Fibroblast of lung (primary cell): ENCODE measurements around the gene TEX55. TPM values are rescaled to one million over a fixed set of nuclear protein-coding genes. Genes with fewer than 3 reads are reported as not detected.
"Not testable (repeated sequence)": the region's sequence is repeated elsewhere in the genome, so short reads cannot be mapped to it uniquely, and the experiment has no call there.

Experiments
- DNase-seq, 2 donors: peaks; one replicate each; pipeline versions ENCODE4 v3.0.0 to v3.0.0-alpha.2; 2010; ENCODE audit warnings: low read depth in 2 of 2
- H2AFZ ChIP-seq: 2 replicates; pipeline ENCODE4 v1.5.1; 2012; ENCODE audit warnings: low read length, control low read depth, inconsistent platforms
- H3K27ac ChIP-seq: 2 replicates; pipeline ENCODE4 v1.5.1; 2011; ENCODE audit warnings: low read length, control low read depth; ENCODE audit not compliant: insufficient read depth
- H3K27me3 ChIP-seq: 2 replicates; pipeline ENCODE4 v1.5.1; 2011; ENCODE audit warnings: mild to moderate bottlenecking, low read length; ENCODE audit not compliant: control insufficient read depth, insufficient read depth
- H3K36me3 ChIP-seq: 2 replicates; pipeline ENCODE4 v1.5.1; 2011; ENCODE audit warnings: low read length; ENCODE audit not compliant: control insufficient read depth, insufficient read depth
- H3K4me1 ChIP-seq: 2 replicates; pipeline ENCODE4 v1.5.1; 2011; ENCODE audit warnings: low read length; ENCODE audit not compliant: control insufficient read depth, insufficient read depth; ENCODE audit errors: extremely low read depth
- H3K4me2 ChIP-seq: 2 replicates; pipeline ENCODE4 v1.5.1; 2011; ENCODE audit warnings: low read length, control low read depth; ENCODE audit not compliant: insufficient read depth; ENCODE audit errors: extremely low read depth
- H3K4me3 ChIP-seq, 4 experiments: fragments of 200-600 bp in 1 of 4; sonication (generic) in 1 of 4; replicated peaks in 1 of 4; 2 replicates each; pipeline ENCODE4 v1.5.1; 2011 to 2016; ENCODE audit warnings: low read length in 4 of 4, low read depth in 3 of 4, mild to moderate bottlenecking in 3 of 4, control low read depth in 2 of 4, inconsistent platforms in 1 of 4, mixed read lengths in 1 of 4; ENCODE audit not compliant: insufficient read depth in 1 of 4; ENCODE audit errors: control extremely low read depth in 1 of 4
- H3K79me2 ChIP-seq: 2 replicates; pipeline ENCODE4 v1.5.1; 2012; ENCODE audit warnings: mild to moderate bottlenecking, low read length, inconsistent platforms; ENCODE audit not compliant: control insufficient read depth, insufficient read depth
- H3K9ac ChIP-seq: 2 replicates; pipeline ENCODE4 v1.5.1; 2011; ENCODE audit warnings: mild to moderate bottlenecking, low read length, control low read depth; ENCODE audit not compliant: insufficient read depth
- H3K9me3 ChIP-seq: 2 replicates; pipeline ENCODE4 v1.5.1; 2012; ENCODE audit warnings: low read depth, low read length; ENCODE audit not compliant: control insufficient read depth, insufficient read depth
- H4K20me1 ChIP-seq: 2 replicates; pipeline ENCODE4 v1.5.1; 2011; ENCODE audit warnings: low read length; ENCODE audit not compliant: control insufficient read depth, insufficient read depth; ENCODE audit errors: extremely low read depth
- CTCF ChIP-seq, 2 donors: IDR thresholded peaks in 1 of 2; conservative IDR thresholded peaks in 1 of 2; 1 replicate in 1 of 2; 2 replicates in 1 of 2; pipeline ENCODE4 v1.5.1; 2011 to 2012; ENCODE audit warnings: low read length in 2 of 2, control low read depth in 1 of 2, inconsistent platforms in 1 of 2, low read depth in 1 of 2, mild to moderate bottlenecking in 1 of 2
- EZH2 ChIP-seq: IDR thresholded peaks from 2 replicates; pipeline ENCODE4 v1.5.1; 2012; ENCODE audit warnings: low read length, control low read depth, mild to moderate bottlenecking; ENCODE audit errors: missing control alignments
- polyA plus RNA-seq, 2 donors: library from polyadenylated mRNA; depleted of rRNA in 1 of 2; stranded (reverse) in 1 of 2; unstranded in 1 of 2; fragments of >200 nt; gene quantifications; 2 replicates each; pipeline ENCODE4 v1.2.1, GENCODE V29; 2011 to 2012; ENCODE audit warnings: missing spikeins in 1 of 2
- total RNA-seq: library from RNA; depleted of rRNA; stranded (reverse); fragments of >200 nt; gene quantifications from 2 replicates; pipeline ENCODE4 v1.2.1, GENCODE V29; 2014

Gene TEX55
- total and polyA plus RNA-seq, 2 donors (not counting 1 experiment from before 2014, with no cell fraction given): not detected

- H3K27me3 ChIP-seq: no peaks in the 10 kb centered on the region
- no peaks in the 10 kb centered on the region for H3K79me2 ChIP-seq
- H2AFZ ChIP-seq: no peak overlapping the region
- no peak overlapping the region for H3K27ac ChIP-seq
- no peaks in the 10 kb centered on the region for H3K9me3 ChIP-seq
- H3K4me3 ChIP-seq: no peak overlapping the region
- TF ChIP-seq CTCF (conservative IDR thresholded peaks at IDR 0.05 in 1 of 2, IDR thresholded peaks at IDR 0.05 in 1 of 2; ENCODE audit: low read depth in 1 of 2, low read length in 2 of 2) (no peak), EZH2 (no peak)
- H3K4me1 ChIP-seq: no peaks in the 10 kb centered on the region
- DNase-seq: no peak
- H4K20me1 ChIP-seq: no peaks in the 10 kb centered on the region
- H3K4me2 ChIP-seq: no peak overlapping the region
- no peak overlapping the region for H3K9ac ChIP-seq
- no peaks in the 10 kb centered on the region for H3K36me3 ChIP-seq
Observed at GRCh38 chr3:119160815-119161214, 14.8 kb downstream of the TEX55 start.

GRCh38 chr3:119161240-119161639, 15.3 kb downstream of the TEX55 start:
- no peak overlapping the region for H3K4me3 ChIP-seq
- no peak overlapping the region for H3K4me2 ChIP-seq
- H3K27ac ChIP-seq: no peak overlapping the region
- no peak for DNase-seq
- no peaks in the 10 kb centered on the region for H3K79me2 ChIP-seq
- H3K9ac ChIP-seq: no peak overlapping the region
- H3K27me3 ChIP-seq: no peaks in the 10 kb centered on the region
- no peak for TF ChIP-seq CTCF (conservative IDR thresholded peaks at IDR 0.05 in 1 of 2, IDR thresholded peaks at IDR 0.05 in 1 of 2; ENCODE audit: low read depth in 1 of 2, low read length in 2 of 2)
- no peak for TF ChIP-seq EZH2
- no peaks in the 10 kb centered on the region for H3K9me3 ChIP-seq
- H4K20me1 ChIP-seq: no peaks in the 10 kb centered on the region
- H3K36me3 ChIP-seq: no peaks in the 10 kb centered on the region
- H2AFZ ChIP-seq: no peak overlapping the region
- H3K4me1 ChIP-seq: no peaks in the 10 kb centered on the region

GRCh38 chr3:119164745-119165144, 18.8 kb downstream of the TEX55 start:
- not testable (repeated sequence) for H4K20me1 ChIP-seq, H3K27ac ChIP-seq

More at GRCh38 chr3:119164745-119165144, 18.8 kb downstream of the TEX55 start:
- not testable (repeated sequence) for H2AFZ ChIP-seq, DNase-seq, H3K79me2 ChIP-seq, H3K4me2 ChIP-seq, H3K9ac ChIP-seq, H3K36me3 ChIP-seq, H3K9me3 ChIP-seq, H3K4me1 ChIP-seq, H3K4me3 ChIP-seq, H3K27me3 ChIP-seq
